Gastrocnemius medialis (tissue), 4 donors: ENCODE measurements around the gene GRIN2B. TPM values are rescaled to one million over a fixed set of nuclear protein-coding genes. Genes with fewer than 3 reads are reported as not detected.

ENCODE experiments used
- ATAC-seq, 2 donors: fragments of 150-250 bp; one replicate each; pipeline ENCODE4 v1.9.1; 2016
- DNase-seq, 2 donors: peaks; one replicate each; pipeline ENCODE4 v3.0.0-alpha.2; 2019
- H3K27ac ChIP-seq, 4 donors: fragments of 200-600 bp; sonication (generic); 1 replicate in 1 of 4; 2 replicates in 3 of 4; pipeline ENCODE4 v1.5.1; 2016 to 2018; ENCODE audit warnings: mild to moderate bottlenecking in 2 of 4, moderate library complexity in 1 of 4
- H3K27me3 ChIP-seq, 3 donors: fragments of 200-600 bp; sonication (generic) in 2 of 3; 1 replicate in 1 of 3; 2 replicates in 2 of 3; pipeline versions ENCODE4 v1.5.1 to v1.6.0; 2016 to 2019; ENCODE audit warnings: mild to moderate bottlenecking in 1 of 3, moderate library complexity in 1 of 3
- H3K36me3 ChIP-seq, 2 donors: fragments of 200-600 bp; sonication (generic) in 1 of 2; one replicate each; pipeline ENCODE4 v1.5.1; 2017 to 2018
- H3K4me1 ChIP-seq, 2 donors: fragments of 200-600 bp; sonication (generic) in 1 of 2; one replicate each; pipeline ENCODE4 v1.5.1; 2016 to 2017; ENCODE audit warnings: mild to moderate bottlenecking in 2 of 2
- H3K4me3 ChIP-seq, 4 donors: fragments of 200-600 bp; sonication (generic) in 3 of 4; 1 replicate in 1 of 4; 2 replicates in 3 of 4; pipeline ENCODE4 v1.5.1; 2016 to 2019; ENCODE audit warnings: mild to moderate bottlenecking in 2 of 4
- H3K9me3 ChIP-seq, 3 donors: fragments of 200-600 bp; sonication (generic) in 2 of 3; 1 replicate in 1 of 3; 2 replicates in 2 of 3; pipeline ENCODE4 v1.5.1; 2016 to 2019
- POLR2A ChIP-seq, 2 donors: fragments of 450-650 bp; IDR thresholded peaks; one replicate each; pipeline ENCODE4 v1.6.1; 2017; ENCODE audit warnings: antibody characterized with exemption in 2 of 2, mild to moderate bottlenecking in 2 of 2, moderate library complexity in 2 of 2
- in situ Hi-C, 4 donors: fragments of 200-750 bp; cut with MboI; loops; one replicate each; pipeline versions ENCODE4 v1.15.0 to v1.8.0; 2017; ENCODE audit warnings: low sequenced_read_pairs in 4 of 4
- intact Hi-C: fragments of 100-400 bp; cut with DNase I; formaldehyde crosslinking; loops from one replicate; pipeline ENCODE4 v1.15.1; 2023; ENCODE audit warnings: low total_unique reads
- total RNA-seq, 4 donors: library from RNA; depleted of rRNA; stranded (reverse); fragments of >200 nt; gene quantifications; one replicate each; pipeline versions ENCODE4 v1.1.0 to v1.2.3, GENCODE V29; 2016
- TF ChIP-seq, protein P1 (sequence below), 5 experiments: fragments of 450-650 bp in 3 of 5; fragments of 200-600 bp in 2 of 5; sonication (generic) in 2 of 5; IDR thresholded peaks in 4 of 5; conservative IDR thresholded peaks in 1 of 5; 1 replicate in 4 of 5; 2 replicates in 1 of 5; pipeline ENCODE4 v1.5.1; 2016 to 2019; ENCODE audit warnings: antibody characterized with exemption in 5 of 5, mild to moderate bottlenecking in 3 of 5, moderate library complexity in 3 of 5

GRIN2B gene
- total RNA-seq, 4 donors from 2014 or later, result not detected

DNA sequence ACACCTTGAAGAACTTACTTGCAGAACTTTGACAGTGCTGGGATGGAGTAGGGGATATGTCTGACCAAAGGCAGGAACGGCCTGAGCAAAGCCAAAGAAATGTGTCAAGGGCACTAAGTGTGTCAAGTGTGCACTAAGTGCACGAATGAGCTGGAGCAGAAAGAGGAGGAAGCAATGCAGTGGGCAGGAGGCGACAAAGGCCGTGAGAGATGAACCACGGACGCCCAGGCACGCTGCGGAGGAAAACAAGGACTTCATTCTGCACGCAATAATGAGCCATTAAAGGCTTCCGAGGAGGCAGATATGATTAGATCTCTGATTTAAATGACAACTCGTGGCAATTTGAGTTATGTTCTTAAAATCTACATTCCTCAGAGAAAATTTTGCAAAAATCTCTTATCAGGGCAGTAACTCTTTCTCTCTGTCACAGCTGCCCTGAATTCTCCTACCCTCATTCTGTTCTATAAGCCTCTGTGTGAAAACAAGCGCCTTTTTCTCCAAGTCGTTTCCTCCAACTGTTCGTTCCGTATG, 25.3 kb downstream of the GRIN2B start:
- in situ Hi-C loops, result no loop called here
- Histone ChIP-seq H3K27ac (no peak overlapping the region), H3K4me1 (no peaks in the 10 kb centered on the region), H3K27me3 (no peaks in the 10 kb centered on the region), H3K9me3 (no peaks in the 10 kb centered on the region), H3K4me3 (no peak overlapping the region), H3K36me3 (no peaks in the 10 kb centered on the region)
- DNase-seq, result no peak
- TF ChIP-seq, protein P1, sequence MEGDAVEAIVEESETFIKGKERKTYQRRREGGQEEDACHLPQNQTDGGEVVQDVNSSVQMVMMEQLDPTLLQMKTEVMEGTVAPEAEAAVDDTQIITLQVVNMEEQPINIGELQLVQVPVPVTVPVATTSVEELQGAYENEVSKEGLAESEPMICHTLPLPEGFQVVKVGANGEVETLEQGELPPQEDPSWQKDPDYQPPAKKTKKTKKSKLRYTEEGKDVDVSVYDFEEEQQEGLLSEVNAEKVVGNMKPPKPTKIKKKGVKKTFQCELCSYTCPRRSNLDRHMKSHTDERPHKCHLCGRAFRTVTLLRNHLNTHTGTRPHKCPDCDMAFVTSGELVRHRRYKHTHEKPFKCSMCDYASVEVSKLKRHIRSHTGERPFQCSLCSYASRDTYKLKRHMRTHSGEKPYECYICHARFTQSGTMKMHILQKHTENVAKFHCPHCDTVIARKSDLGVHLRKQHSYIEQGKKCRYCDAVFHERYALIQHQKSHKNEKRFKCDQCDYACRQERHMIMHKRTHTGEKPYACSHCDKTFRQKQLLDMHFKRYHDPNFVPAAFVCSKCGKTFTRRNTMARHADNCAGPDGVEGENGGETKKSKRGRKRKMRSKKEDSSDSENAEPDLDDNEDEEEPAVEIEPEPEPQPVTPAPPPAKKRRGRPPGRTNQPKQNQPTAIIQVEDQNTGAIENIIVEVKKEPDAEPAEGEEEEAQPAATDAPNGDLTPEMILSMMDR (IDR thresholded peaks at IDR 0.05 in 4 of 5, conservative IDR thresholded peaks at IDR 0.05 in 1 of 5), result no peak
- TF ChIP-seq POLR2A (IDR thresholded peaks at IDR 0.05), result no peak
- ATAC-seq, result no peak
- intact Hi-C loops, result no loop called here

DNA sequence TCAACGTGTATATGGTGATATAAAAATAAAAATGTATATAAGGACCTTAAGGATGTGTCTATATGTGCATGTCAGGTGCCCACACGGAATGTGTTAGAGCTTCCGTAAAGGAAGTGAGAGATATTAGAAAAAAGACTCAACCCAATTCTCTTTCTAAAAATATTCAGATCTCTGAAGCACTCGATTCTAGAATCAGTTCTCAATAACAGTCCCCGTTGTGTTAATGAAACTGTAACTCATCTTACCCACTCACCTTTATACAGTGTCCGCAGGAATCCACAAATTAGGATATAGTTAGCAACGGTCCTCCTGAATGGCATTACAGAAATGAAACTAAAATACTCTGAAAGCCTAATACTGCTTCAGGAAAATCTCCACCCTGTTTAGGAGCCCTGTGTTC, 29.3 kb downstream of the GRIN2B start:
- Histone ChIP-seq H3K27me3 (no peaks in the 10 kb centered on the region), H3K9me3 (no peaks in the 10 kb centered on the region), H3K4me1 (no peaks in the 10 kb centered on the region), H3K27ac (no peak overlapping the region), H3K36me3 (no peaks in the 10 kb centered on the region), H3K4me3 (no peak overlapping the region)
- in situ Hi-C loops (no loop called here), intact Hi-C loops (no loop called here)
- TF ChIP-seq, protein P1 (IDR thresholded peaks at IDR 0.05 in 4 of 5, conservative IDR thresholded peaks at IDR 0.05 in 1 of 5), result no peak
- TF ChIP-seq POLR2A (IDR thresholded peaks at IDR 0.05), result no peak
- no peak for ATAC-seq
- DNase-seq, result no peak

DNA sequence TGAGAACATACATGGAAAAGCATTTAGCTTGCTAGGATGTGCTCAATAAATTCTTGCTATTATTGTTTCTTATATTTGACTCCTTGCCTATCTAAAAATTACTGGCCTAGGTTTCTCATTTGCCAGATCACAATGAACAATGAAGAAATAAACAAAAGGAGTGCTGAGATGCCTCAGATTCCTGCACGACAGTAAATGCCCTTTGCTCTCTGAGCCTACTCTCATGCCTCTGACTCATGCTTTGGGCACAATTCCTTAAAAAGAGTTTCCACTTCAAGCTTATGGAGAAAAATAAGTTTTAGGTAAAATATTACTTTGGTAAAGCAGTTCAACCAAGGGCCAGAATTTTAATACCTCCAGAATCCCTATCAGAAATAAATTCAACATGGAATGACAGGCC, 30.9 kb downstream of the GRIN2B start:
- no peaks in the 10 kb centered on the region for H3K9me3 ChIP-seq
- TF ChIP-seq, protein P1 (IDR thresholded peaks at IDR 0.05 in 4 of 5, conservative IDR thresholded peaks at IDR 0.05 in 1 of 5), result no peak
- TF ChIP-seq POLR2A (IDR thresholded peaks at IDR 0.05), result no peak
- ATAC-seq, result no peak
- no peaks in the 10 kb centered on the region for H3K36me3 ChIP-seq
- no peaks in the 10 kb centered on the region for H3K27me3 ChIP-seq
- in situ Hi-C loops (no loop called here), intact Hi-C loops (no loop called here)
- no peak overlapping the region for H3K27ac ChIP-seq
- no peak for DNase-seq
- H3K4me3 ChIP-seq, result no peak overlapping the region
- H3K4me1 ChIP-seq, result no peaks in the 10 kb centered on the region

DNA sequence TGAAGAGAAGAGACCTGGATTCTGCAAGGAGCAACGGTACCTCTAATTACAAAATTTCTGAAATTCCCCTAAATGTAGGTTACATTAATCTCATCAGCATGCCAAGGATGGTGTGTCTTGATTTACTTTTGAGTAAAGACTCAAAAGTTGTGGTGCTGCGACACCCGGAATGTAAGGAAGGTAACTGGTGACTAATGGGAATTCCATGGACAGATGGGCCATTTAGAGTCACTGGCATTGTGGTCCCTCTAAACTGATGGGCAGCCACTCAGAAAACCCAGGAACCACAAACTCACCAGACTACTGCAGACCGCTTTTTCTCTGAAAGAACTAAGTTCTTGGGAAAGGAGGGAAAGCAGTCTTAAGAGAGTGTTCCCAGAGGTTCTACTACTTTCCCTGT, 32.8 kb downstream of the GRIN2B start:
- ATAC-seq, result no peak
- in situ Hi-C loops (no loop called here), intact Hi-C loops (no loop called here)
- Histone ChIP-seq H3K9me3 (no peaks in the 10 kb centered on the region), H3K4me3 (no peak overlapping the region), H3K27ac (no peak overlapping the region), H3K36me3 (no peaks in the 10 kb centered on the region), H3K27me3 (no peaks in the 10 kb centered on the region), H3K4me1 (no peaks in the 10 kb centered on the region)
- DNase-seq, result no peak
- TF ChIP-seq, protein P1 (IDR thresholded peaks at IDR 0.05 in 4 of 5, conservative IDR thresholded peaks at IDR 0.05 in 1 of 5), result no peak
- TF ChIP-seq POLR2A (IDR thresholded peaks at IDR 0.05), result no peak
